ENCODE data around the gene FXYD5.

FXYD5 gene

DNA sequence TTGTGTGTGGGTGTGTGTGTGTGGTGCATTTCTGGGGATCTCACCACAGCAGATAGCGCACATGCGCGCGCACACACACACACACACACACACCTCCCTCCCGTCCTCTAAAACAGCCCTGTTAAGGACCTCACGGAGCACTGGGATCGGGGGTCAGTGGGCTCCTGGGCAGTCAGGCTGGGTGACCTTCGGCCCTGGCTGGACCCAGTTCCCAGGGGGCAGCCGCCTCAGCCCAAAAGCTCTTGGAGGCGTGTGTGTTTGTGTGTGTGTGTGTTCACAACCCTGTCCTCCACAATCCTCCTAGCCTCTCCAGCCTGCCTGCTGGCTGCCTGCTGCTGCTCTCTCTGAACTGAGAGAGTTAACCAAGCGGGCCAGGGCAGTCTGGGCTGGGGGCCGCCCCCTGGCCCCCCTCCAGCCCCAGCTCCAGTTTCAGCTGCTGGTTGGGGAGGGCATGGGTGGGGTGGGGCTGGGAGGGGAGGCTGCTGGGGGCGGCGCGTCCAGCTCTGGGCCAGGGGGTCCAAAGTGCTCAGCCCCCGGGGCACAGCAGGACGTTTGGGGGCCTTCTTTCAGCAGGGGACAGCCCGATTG is 16.1 kb upstream of the FXYD5 start, which contains the start of gene FXYD1:
TSS of gene FXYD1 (plus strand) at position 520 of the 588 bp plus-strand sequence. CDS start 1,256 bp downstream, outside the sequence.
- Histone ChIP-seq H3K9ac (ENCODE audit: low read depth, low read length, poor library complexity, severe bottlenecking) (no peak within 1 kb of the TSS), H3K79me2 (ENCODE audit: insufficient read depth, low read length) (no peaks in the 10 kb centered on the region), H4K20me1 (ENCODE audit: insufficient read depth, low read length, poor library complexity, severe bottlenecking) (no peaks in the 10 kb centered on the region), H3K4me2 (ENCODE audit: low read depth, low read length, poor library complexity, severe bottlenecking) (no peak within 1 kb of the TSS), H2AFZ (ENCODE audit: low read length) (no peak within 1 kb of the TSS), H3F3A (ENCODE audit: low read depth) (no peaks in the 10 kb centered on the region), H3K27me3 (ENCODE audit: insufficient read depth, low read length, poor library complexity, severe bottlenecking) (no peaks in the 10 kb centered on the region), H3K9me2 (replicated peaks; ENCODE audit: low read depth, low read length) (no peaks in the 10 kb centered on the region), H3K4me3 (ENCODE audit: low read length, poor library complexity, severe bottlenecking) (no peak within 1 kb of the TSS), H3K36me3 (ENCODE audit: insufficient read depth, low read length) (no peaks in the 10 kb centered on the region), H3K9me3 (ENCODE audit: insufficient read depth, low read depth, low read length) (no peaks in the 10 kb centered on the region), H3K4me1 (ENCODE audit: insufficient read depth, low read length, poor library complexity, severe bottlenecking) (peaks cover 9% of the 10 kb centered on the region)
- TF ChIP-seq EZH2phosphoT487 (IDR thresholded peaks at IDR 0.05; ENCODE audit: borderline replicate concordance) = no peak
- TF ChIP-seq, protein P1, sequence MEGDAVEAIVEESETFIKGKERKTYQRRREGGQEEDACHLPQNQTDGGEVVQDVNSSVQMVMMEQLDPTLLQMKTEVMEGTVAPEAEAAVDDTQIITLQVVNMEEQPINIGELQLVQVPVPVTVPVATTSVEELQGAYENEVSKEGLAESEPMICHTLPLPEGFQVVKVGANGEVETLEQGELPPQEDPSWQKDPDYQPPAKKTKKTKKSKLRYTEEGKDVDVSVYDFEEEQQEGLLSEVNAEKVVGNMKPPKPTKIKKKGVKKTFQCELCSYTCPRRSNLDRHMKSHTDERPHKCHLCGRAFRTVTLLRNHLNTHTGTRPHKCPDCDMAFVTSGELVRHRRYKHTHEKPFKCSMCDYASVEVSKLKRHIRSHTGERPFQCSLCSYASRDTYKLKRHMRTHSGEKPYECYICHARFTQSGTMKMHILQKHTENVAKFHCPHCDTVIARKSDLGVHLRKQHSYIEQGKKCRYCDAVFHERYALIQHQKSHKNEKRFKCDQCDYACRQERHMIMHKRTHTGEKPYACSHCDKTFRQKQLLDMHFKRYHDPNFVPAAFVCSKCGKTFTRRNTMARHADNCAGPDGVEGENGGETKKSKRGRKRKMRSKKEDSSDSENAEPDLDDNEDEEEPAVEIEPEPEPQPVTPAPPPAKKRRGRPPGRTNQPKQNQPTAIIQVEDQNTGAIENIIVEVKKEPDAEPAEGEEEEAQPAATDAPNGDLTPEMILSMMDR (conservative IDR thresholded peaks at IDR 0.05; ENCODE audit: low read length) = no peak

DNA sequence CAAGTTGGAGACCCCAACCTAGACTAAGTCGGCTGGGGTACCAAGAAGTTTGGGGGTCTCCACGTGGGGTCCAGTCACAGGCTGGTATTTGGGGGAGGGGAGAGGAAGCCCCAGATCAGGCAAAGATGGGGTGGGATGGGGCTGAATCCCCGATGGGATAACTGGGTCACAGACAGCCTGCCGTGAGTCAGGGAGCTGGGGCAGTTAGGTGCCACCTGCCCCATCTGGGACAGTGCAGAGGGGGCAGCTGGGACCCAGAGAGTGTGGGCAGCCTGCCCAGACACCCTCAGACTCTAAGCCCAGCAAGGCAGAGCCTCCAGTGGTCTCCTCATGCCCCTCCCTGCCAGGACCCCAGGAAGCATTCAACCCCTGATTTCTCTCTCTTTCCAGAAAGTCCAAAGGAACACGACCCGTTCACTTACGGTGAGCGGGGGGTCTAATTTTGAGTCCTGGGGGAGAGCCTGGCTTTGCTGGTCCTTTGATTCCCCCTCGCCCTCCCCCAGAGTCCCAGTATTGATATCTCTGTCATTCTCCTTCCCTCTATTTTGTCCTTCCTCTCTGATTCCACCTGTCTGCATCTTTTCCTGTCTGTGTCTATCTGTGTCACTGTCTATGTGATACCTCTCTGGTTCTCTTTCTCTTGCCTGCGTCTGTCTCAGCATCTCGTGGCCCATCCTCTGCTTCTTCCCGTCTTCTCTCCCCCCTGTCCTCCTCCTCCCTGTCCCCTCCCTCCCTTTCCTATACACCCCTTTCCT is 14.2 kb upstream of the FXYD5 start:
- no peak overlapping the region for H3K4me2 ChIP-seq (ENCODE audit: low read depth, low read length, poor library complexity, severe bottlenecking)

DNA sequence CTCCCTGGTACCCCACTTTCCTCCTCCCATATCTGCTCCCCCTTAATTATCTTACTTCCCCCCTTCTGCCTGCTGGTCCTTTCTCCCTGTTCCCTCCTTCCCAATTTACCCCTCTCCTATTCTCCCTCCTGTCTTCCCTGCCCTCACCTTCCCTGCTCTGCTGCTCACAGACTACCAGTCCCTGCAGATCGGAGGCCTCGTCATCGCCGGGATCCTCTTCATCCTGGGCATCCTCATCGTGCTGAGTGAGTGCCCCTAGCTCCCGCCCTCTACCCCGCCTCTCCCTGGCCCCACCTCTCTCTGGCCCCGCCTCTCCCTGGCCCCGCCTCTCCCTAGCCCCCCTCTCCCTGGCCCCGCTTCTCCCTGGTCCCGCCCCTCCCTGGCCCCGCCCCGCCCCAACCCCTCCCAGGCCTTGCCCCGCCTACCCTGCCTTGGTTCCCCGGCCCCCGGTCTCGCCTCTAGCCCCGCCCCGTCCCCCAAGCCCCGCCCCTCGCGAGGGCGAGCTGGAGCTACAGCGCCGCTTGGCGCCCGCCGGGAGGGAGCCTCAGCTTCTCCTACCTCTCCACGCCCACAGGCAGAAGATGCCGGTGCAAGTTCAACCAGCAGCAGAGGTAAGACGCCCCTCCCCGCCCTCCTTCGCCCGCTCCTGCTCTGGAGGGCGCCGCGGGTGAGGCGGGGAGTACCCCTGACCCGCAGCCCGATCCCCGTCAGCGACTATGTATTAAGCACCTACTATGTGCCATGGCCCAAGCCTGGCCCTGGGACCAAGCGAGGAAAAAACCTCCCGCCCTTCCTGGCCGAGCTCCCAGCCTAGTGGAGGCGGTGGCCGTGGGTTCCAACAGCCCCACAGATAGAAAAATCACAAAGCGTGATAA is 13.3 kb upstream of the FXYD5 start:
- Histone ChIP-seq H2AFZ (ENCODE audit: low read length) (no peak overlapping the region), H3K4me3 (ENCODE audit: low read length, poor library complexity, severe bottlenecking) (no peak overlapping the region), H3F3A (ENCODE audit: low read depth) (no peaks in the 10 kb centered on the region), H3K79me2 (ENCODE audit: insufficient read depth, low read length) (no peaks in the 10 kb centered on the region), H3K36me3 (ENCODE audit: insufficient read depth, low read length) (no peaks in the 10 kb centered on the region), H3K4me2 (ENCODE audit: low read depth, low read length, poor library complexity, severe bottlenecking) (peak overlapping the region; percentile 58), H3K27me3 (ENCODE audit: insufficient read depth, low read length, poor library complexity, severe bottlenecking) (no peaks in the 10 kb centered on the region), H4K20me1 (ENCODE audit: insufficient read depth, low read length, poor library complexity, severe bottlenecking) (no peaks in the 10 kb centered on the region), H3K9me2 (replicated peaks; ENCODE audit: low read depth, low read length) (no peaks in the 10 kb centered on the region), H3K9ac (ENCODE audit: low read depth, low read length, poor library complexity, severe bottlenecking) (no peak overlapping the region), H3K4me1 (ENCODE audit: insufficient read depth, low read length, poor library complexity, severe bottlenecking) (peaks cover 9% of the 10 kb centered on the region), H3K9me3 (ENCODE audit: insufficient read depth, low read depth, low read length) (no peaks in the 10 kb centered on the region)
- TF ChIP-seq, protein P1 (conservative IDR thresholded peaks at IDR 0.05; ENCODE audit: low read length) = peak; percentile 57
- TF ChIP-seq EZH2phosphoT487 (IDR thresholded peaks at IDR 0.05; ENCODE audit: borderline replicate concordance) = no peak

More for the DNA sequence above, 14.2 kb upstream of the FXYD5 start:
- no peaks in the 10 kb centered on the region for H3K9me2 ChIP-seq (replicated peaks; ENCODE audit: low read depth, low read length)
- H3K4me3 ChIP-seq (ENCODE audit: low read length, poor library complexity, severe bottlenecking) = no peak overlapping the region
- no peaks in the 10 kb centered on the region for H3K27me3 ChIP-seq (ENCODE audit: insufficient read depth, low read length, poor library complexity, severe bottlenecking)
- no peaks in the 10 kb centered on the region for H3K9me3 ChIP-seq (ENCODE audit: insufficient read depth, low read depth, low read length)
- no peaks in the 10 kb centered on the region for H4K20me1 ChIP-seq (ENCODE audit: insufficient read depth, low read length, poor library complexity, severe bottlenecking)
- TF ChIP-seq, protein P1 (conservative IDR thresholded peaks at IDR 0.05; ENCODE audit: low read length) = no peak
- TF ChIP-seq EZH2phosphoT487 (IDR thresholded peaks at IDR 0.05; ENCODE audit: borderline replicate concordance) = no peak
- peaks cover 9% of the 10 kb centered on the region for H3K4me1 ChIP-seq (ENCODE audit: insufficient read depth, low read length, poor library complexity, severe bottlenecking)
- H3K9ac ChIP-seq (ENCODE audit: low read depth, low read length, poor library complexity, severe bottlenecking) = no peak overlapping the region
- no peaks in the 10 kb centered on the region for H3K79me2 ChIP-seq (ENCODE audit: insufficient read depth, low read length)
- H3K36me3 ChIP-seq (ENCODE audit: insufficient read depth, low read length) = no peaks in the 10 kb centered on the region
- no peaks in the 10 kb centered on the region for H3F3A ChIP-seq (ENCODE audit: low read depth)
- H2AFZ ChIP-seq (ENCODE audit: low read length) = no peak overlapping the region

Data from Loucy (cell line).